HepG2 (cell line): ENCODE results near the gene IRAK1BP1. TPM values are rescaled to one million over a fixed set of nuclear protein-coding genes. Genes with fewer than 3 reads are reported as not detected.
A peak's percentile ranks its signal among the peaks of the same experiment; 100 is the strongest.

Experiments
- ATAC-seq: fragments of 200-7000 bp; cut with Tn5 transposase; 3 replicates; pipeline ENCODE4 v1.9.1; 2020; ENCODE audit warnings: mild to moderate bottlenecking, moderate library complexity
- BruUV-seq: library from RNA; stranded (reverse); fragments of 400-500 nt; replicated peaks from 2 replicates; lab custom pipeline; 2021; lab: Mats Ljungman, UMichigan
- CTCF ChIA-PET: fragments of 300-600 bp; formaldehyde crosslinking; extraction: SDS; loops from one replicate; lab custom pipeline; 2021; ENCODE audit warnings: low total read pairs, inconsistent platforms, low intra/inter-chr PET ratio; lab: Yijun Ruan, JAX
- POLR2A ChIA-PET: fragments of 350-600 bp; sonication (Branson Sonifier 250); formaldehyde crosslinking; loops from one replicate; lab custom pipeline; 2020; ENCODE audit warnings: antibody characterized with exemption, inconsistent platforms; lab: Yijun Ruan, JAX
- DNase-seq: peaks from one replicate; pipeline ENCODE4 v3.0.0-alpha.2; 2015; ENCODE audit warnings: low spot score
- FAIRE-seq: peaks from 3 replicates; lab custom pipeline; 2011; peaks lifted over from hg19 to GRCh38; lab: Jason Lieb, UNC
- H2AFZ ChIP-seq: one replicate; pipeline ENCODE4 v1.6.1; 2011; ENCODE audit warnings: low read length, inconsistent platforms
- H3K27ac ChIP-seq: fragments of 300-600 bp; 3 replicates; pipeline ENCODE4 v1.8.0; 2011; ENCODE audit warnings: mixed run types, mild to moderate bottlenecking, mixed read lengths, low read length, inconsistent platforms; ENCODE audit not compliant: insufficient read depth; ENCODE audit errors: extremely low read length
- H3K27me3 ChIP-seq, 2 experiments: fragments of 200-600 bp in 1 of 2; 2 replicates in 1 of 2; 3 replicates in 1 of 2; pipeline versions ENCODE4 v1.6.0 to v1.8.0; 2011; ENCODE audit warnings: low read length in 2 of 2, mild to moderate bottlenecking in 2 of 2, moderate library complexity in 2 of 2, inconsistent platforms in 1 of 2; ENCODE audit not compliant: insufficient read depth in 2 of 2, control insufficient read depth in 1 of 2
- H3K36me3 ChIP-seq, 2 experiments: fragments of 200-600 bp in 1 of 2; replicated peaks in 1 of 2; 2 replicates in 1 of 2; 3 replicates in 1 of 2; pipeline versions ENCODE4 v1.5.1 to v1.8.0; 2011; ENCODE audit warnings: low read length in 2 of 2, inconsistent platforms in 1 of 2; ENCODE audit not compliant: insufficient read depth in 2 of 2, control insufficient read depth in 1 of 2
- H3K4me1 ChIP-seq: 2 replicates; pipeline ENCODE4 v1.5.1; 2012; ENCODE audit warnings: low read length, inconsistent platforms; ENCODE audit not compliant: insufficient read depth
- H3K4me2 ChIP-seq: 2 replicates; pipeline ENCODE4 v1.6.0; 2011; ENCODE audit warnings: low read depth, low read length, inconsistent platforms
- H3K4me3 ChIP-seq, 3 experiments: fragments of 200-600 bp in 1 of 3; sonication (generic), shearing (Covaris generic) in 1 of 3; replicated peaks in 1 of 3; 2 replicates each; pipeline ENCODE4 v1.5.1; 2011 to 2016; ENCODE audit warnings: low read length in 3 of 3, inconsistent platforms in 2 of 3, low read depth in 2 of 3, mild to moderate bottlenecking in 2 of 3, control low read depth in 1 of 3, mixed read lengths in 1 of 3; ENCODE audit not compliant: insufficient read depth in 1 of 3
- H3K79me2 ChIP-seq: one replicate; pipeline ENCODE4 v1.6.1; 2011; ENCODE audit warnings: low read length, inconsistent platforms; ENCODE audit not compliant: insufficient read depth
- H3K9ac ChIP-seq: 2 replicates; pipeline ENCODE4 v1.6.0; 2011; ENCODE audit warnings: mild to moderate bottlenecking, low read depth, low read length, inconsistent platforms; ENCODE audit not compliant: insufficient read depth
- H3K9me3 ChIP-seq: 2 replicates; pipeline ENCODE4 v1.5.1; 2012; ENCODE audit warnings: mild to moderate bottlenecking, low read length
- H4K20me1 ChIP-seq: 2 replicates; pipeline ENCODE4 v1.6.0; 2011; ENCODE audit warnings: inconsistent platforms, mild to moderate bottlenecking, low read length, moderate library complexity; ENCODE audit not compliant: insufficient read depth
- KIAA2018 ChIP-seq: sonication (generic); formaldehyde crosslinking; IDR thresholded peaks from 2 replicates; pipeline ENCODE4 v1.5.0; 2020; ENCODE audit warnings: mild to moderate bottlenecking, missing genetic modification reagents, borderline replicate concordance
- MXI1 ChIP-seq: IDR thresholded peaks from 3 replicates; pipeline ENCODE4 v1.6.1; 2012; ENCODE audit warnings: low read depth, low read length, inconsistent platforms, borderline replicate concordance
- PHF21A ChIP-seq: sonication (generic); formaldehyde crosslinking; IDR thresholded peaks from 2 replicates; pipeline ENCODE4 v1.5.0; 2020; ENCODE audit warnings: mild to moderate bottlenecking, missing genetic modification reagents
- ZBTB1 ChIP-seq: sonication (generic); formaldehyde crosslinking; IDR thresholded peaks from 2 replicates; pipeline ENCODE4 v1.4.0; 2020; ENCODE audit warnings: missing genetic modification reagents, borderline replicate concordance
- ZNF619 ChIP-seq: sonication (generic); formaldehyde crosslinking; IDR thresholded peaks from 2 replicates; pipeline ENCODE4 v1.4.0; 2020; ENCODE audit warnings: mild to moderate bottlenecking, missing genetic modification reagents
- ZNF772 ChIP-seq: sonication (generic); formaldehyde crosslinking; IDR thresholded peaks from 2 replicates; pipeline ENCODE4 v1.5.0; 2020; ENCODE audit warnings: mild to moderate bottlenecking, missing genetic modification reagents
- WGBS: methylation state at CpG from one replicate; pipeline ENCODE4 v1.1.6; 2017; ENCODE audit warnings: low lambda C conversion rate; 5-methylcytosine and 5-hydroxymethylcytosine counted together
- in situ Hi-C: cut with HindIII; loops from 2 replicates; pipeline ENCODE4 v1.10.0; 2017; ENCODE audit warnings: low pct_unique_long_range_greater_than_20kb; ENCODE audit not compliant: extremely low pct_ligation_motif_present
- intact Hi-C: fragments of 100-400 bp; cut with micrococcal nuclease; formaldehyde crosslinking; loops from one replicate; pipeline ENCODE4 v1.10.0; 2022; ENCODE audit not compliant: unreplicated experiment
- polyA plus RNA-seq, 8 experiments: library from polyadenylated mRNA; depleted of rRNA in 3 of 8; stranded (reverse) in 7 of 8; unstranded in 1 of 8; fragments of >200 nt; fragmentation: Illumina TruSeq in 4 of 8; extraction: Trizol in 4 of 8; gene quantifications; 2 replicates each; pipeline versions ENCODE4 v1.2.1 to v1.2.3, GENCODE V29; 2011 to 2016; ENCODE audit warnings: low read depth in 4 of 8, missing spikeins in 1 of 8, mixed read lengths in 1 of 8; ENCODE audit not compliant: insufficient read depth in 1 of 8
- total RNA-seq, 5 experiments: library from RNA; depleted of rRNA; stranded (reverse); fragments of >200 nt; fragmentation: Illumina TruSeq; extraction: Trizol; gene quantifications; 2 replicates each; pipeline ENCODE4 v1.2.3, GENCODE V29; 2016; ENCODE audit warnings: low read depth in 1 of 5

IRAK1BP1 gene
- total and polyA plus RNA-seq, 2 of the 13 experiments (the other 11 are each of a cell fraction or from before 2014, with no cell fraction given), result 0.86 to 1.5 TPM

GRCh38 chr6:78867020-78867369, 356 bp upstream of the IRAK1BP1 start:
- 1% methylated on average over 13 of the region's 13 CpGs for WGBS
- POLR2A ChIA-PET, result no interaction called here
- peak overlapping the region; percentile 80 to 88 (median 87) for H3K4me3 ChIP-seq
- H3K4me2 ChIP-seq, result peak overlapping the region; percentile 89
- TF ChIP-seq MXI1, result no peak
- peak; percentile 6; the same call in 1 of the 2 replicates for TF ChIP-seq PHF21A (CRISPR knock-in tag)
- TF ChIP-seq ZNF772, result 0 out of 2 replicates have a peak, but pooled peaks have one; percentile 4
- 0 out of 2 replicates have a peak, but pooled peaks have one; percentile 2 for TF ChIP-seq ZNF619
- no peak for TF ChIP-seq ZBTB1
- no peak for TF ChIP-seq KIAA2018 (CRISPR knock-in tag)
- H3K9ac ChIP-seq, result peak overlapping the region; percentile 75
- H2AFZ ChIP-seq, result peak overlapping the region; percentile 71
- no peak for FAIRE-seq
- H4K20me1 ChIP-seq, result no peaks in the 10 kb centered on the region
- peak overlapping the region; percentile 64 for H3K27ac ChIP-seq
- peaks cover 12% of the 10 kb centered on the region for H3K4me1 ChIP-seq
- H3K27me3 ChIP-seq, result no peaks in the 10 kb centered on the region
- TSS peak; percentile 76 for BruUV-seq
- in situ Hi-C loops, result no loop called here
- ATAC-seq, result peak; percentile 60
- no peak for DNase-seq
- CTCF ChIA-PET, result no interaction called here
- no peaks in the 10 kb centered on the region for H3K9me3 ChIP-seq
- intact Hi-C loops, result loop anchor here (5.0 to 10.0 kb wide), 3 partner anchors 208 to 1000 kb away; partner anchors contain the start of genes HMGN3 and PHIP
- no peaks in the 10 kb centered on the region for H3K36me3 ChIP-seq
- H3K79me2 ChIP-seq, result no peaks in the 10 kb centered on the region
